NB4 (cell line): ENCODE data around the gene GJD3.
A peak's percentile ranks its signal among the peaks of the same experiment; 100 is the strongest.

ENCODE experiments used
- DNase-seq: peaks from one replicate; pipeline ENCODE4 v3.0.0; 2010; ENCODE audit warnings: low read depth
- H3K4me3 ChIP-seq: one replicate; pipeline ENCODE4 v1.5.1; 2011; ENCODE audit warnings: mild to moderate bottlenecking, low read depth, low read length, moderate library complexity
- CTCF ChIP-seq: IDR thresholded peaks from one replicate; pipeline ENCODE4 v1.5.1; 2012; ENCODE audit warnings: low read depth, low read length
- MAX ChIP-seq: IDR thresholded peaks from 2 replicates; pipeline ENCODE4 v1.6.1; 2011; ENCODE audit warnings: low read depth, low read length
- MYC ChIP-seq: IDR thresholded peaks from 2 replicates; pipeline ENCODE4 v1.6.1; 2011; ENCODE audit warnings: low read depth, low read length
- POLR2A ChIP-seq: IDR thresholded peaks from 2 replicates; pipeline ENCODE4 v1.6.1; 2011; ENCODE audit warnings: mild to moderate bottlenecking; ENCODE audit not compliant: insufficient read length; ENCODE audit errors: extremely low read depth

Gene GJD3

DNA sequence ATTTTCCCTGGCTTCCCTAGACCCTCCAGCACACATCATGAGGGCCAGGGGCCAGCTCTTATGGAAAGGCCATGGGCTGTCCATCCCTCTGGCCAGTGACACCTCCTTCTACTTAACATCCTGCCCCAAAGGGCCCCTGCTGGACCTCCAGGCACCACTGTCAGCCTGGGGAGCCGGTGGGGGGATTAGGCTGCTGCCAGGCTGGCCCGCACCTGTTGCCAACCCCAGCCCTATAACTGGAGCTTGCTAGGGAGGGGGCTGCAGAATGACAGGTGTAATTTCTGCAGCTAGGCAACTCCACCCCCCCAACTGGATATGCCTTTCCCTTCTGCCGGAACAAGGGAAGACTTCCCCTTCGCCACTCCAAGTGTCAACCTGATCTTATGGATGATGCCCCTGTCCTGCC, 43.0 kb downstream of the GJD3 start:
- H3K4me3 ChIP-seq, result peak overlapping the region; percentile 93
- no peak for DNase-seq
- TF ChIP-seq MYC (no peak), POLR2A (no peak), MAX (no peak), CTCF (no peak)

- no peak for TF ChIP-seq MAX
- no peak for TF ChIP-seq POLR2A
- peak overlapping the region; percentile 93 for H3K4me3 ChIP-seq
- DNase-seq, result no peak
Observed at GRCh38 chr17:40320756-40321523, 43.6 kb downstream of the GJD3 start.

- DNase-seq, result peak; percentile 49
- H3K4me3 ChIP-seq, result peak overlapping the region; percentile 93
- TF ChIP-seq CTCF, result no peak
- no peak for TF ChIP-seq POLR2A
- TF ChIP-seq MYC, result no peak
- TF ChIP-seq MAX, result no peak
Observed at GRCh38 chr17:40319651-40320540, 44.6 kb downstream of the GJD3 start.

- peak; percentile 60 for DNase-seq
- H3K4me3 ChIP-seq, result peak overlapping the region; percentile 93
- TF ChIP-seq CTCF (peak; percentile 18), MAX (no peak)
Observed at GRCh38 chr17:40318830-40319391, 45.6 kb downstream of the GJD3 start.

GRCh38 chr17:40317880-40318829, 46.4 kb downstream of the GJD3 start:
- DNase-seq, result peak; percentile 97
- TF ChIP-seq CTCF (no peak), MYC (peak; percentile 85), POLR2A (peak; percentile 69), MAX (peak; percentile 87)
- H3K4me3 ChIP-seq, result peak overlapping the region; percentile 93
